GM12878 (cell line): ENCODE results near the gene B4GALNT4. TPM values are rescaled to one million over a fixed set of nuclear protein-coding genes. Genes with fewer than 3 reads are reported as not detected.

Experiments used
- ATAC-seq: fragments of 200-7000 bp; cut with Tn5 transposase; 3 replicates; pipeline ENCODE4 v1.9.1; 2020; ENCODE audit warnings: mild to moderate bottlenecking, moderate library complexity
- BruUV-seq: library from RNA; stranded (reverse); fragments of 400-500 nt; replicated peaks from 2 replicates; lab custom pipeline; 2021; lab: Mats Ljungman, UMichigan
- CTCF ChIA-PET: fragments of 300-600 bp; sonication (Branson Sonifier 250); formaldehyde crosslinking; extraction: SDS; loops from one replicate; lab custom pipeline; 2021; ENCODE audit warnings: inconsistent platforms; lab: Yijun Ruan, JAX
- POLR2A ChIA-PET: fragments of 350-600 bp; formaldehyde crosslinking; extraction: SDS; loops from one replicate; lab custom pipeline; 2021; ENCODE audit warnings: inconsistent platforms; lab: Charles Lee
- RAD21 ChIA-PET: fragments of 300-600 bp; sonication (Branson Sonifier 250); formaldehyde crosslinking; loops from one replicate; lab custom pipeline; 2023; ENCODE audit warnings: antibody characterized with exemption; ENCODE audit not compliant: unreplicated experiment; lab: Charles Lee
- SMC1A ChIA-PET: fragments of 300-600 bp; sonication (Branson Sonifier 250); formaldehyde crosslinking; loops from one replicate; lab custom pipeline; 2023; ENCODE audit not compliant: unreplicated experiment, uncharacterized antibody; lab: Charles Lee
- DNase-seq: peaks from one replicate; pipeline ENCODE4 v3.0.0-alpha.2; 2011; ENCODE audit warnings: low read depth, low spot score
- FAIRE-seq: peaks from 3 replicates; lab custom pipeline; 2011; peaks lifted over from hg19 to GRCh38; lab: Jason Lieb, UNC
- H2AFZ ChIP-seq: 2 replicates; pipeline ENCODE4 v1.6.0; 2011; ENCODE audit warnings: low read depth, low read length, control low read depth; ENCODE audit not compliant: control insufficient read depth
- H3K27ac ChIP-seq: 2 replicates; pipeline ENCODE4 v1.5.1; 2011; ENCODE audit warnings: control low read depth; ENCODE audit not compliant: control insufficient read depth, insufficient read depth
- H3K27me3 ChIP-seq, 2 experiments: replicated peaks in 1 of 2; 2 replicates each; pipeline versions ENCODE4 v1.6.0 to v1.6.1; 2011; ENCODE audit warnings: low read length in 1 of 2; ENCODE audit not compliant: control insufficient read depth in 2 of 2, insufficient read depth in 2 of 2
- H3K36me3 ChIP-seq, 2 experiments: 2 replicates each; pipeline ENCODE4 v1.5.1; 2011; ENCODE audit warnings: low read length in 1 of 2; ENCODE audit not compliant: control insufficient read depth in 2 of 2, insufficient read depth in 2 of 2
- H3K4me1 ChIP-seq: 2 replicates; pipeline ENCODE4 v1.6.1; 2011; ENCODE audit warnings: mild to moderate bottlenecking, low read length, moderate library complexity, mixed read lengths; ENCODE audit not compliant: control insufficient read depth, insufficient read depth
- H3K4me2 ChIP-seq: 2 replicates; pipeline ENCODE4 v1.6.0; 2011; ENCODE audit warnings: control low read depth; ENCODE audit not compliant: control insufficient read depth, insufficient read depth
- H3K4me3 ChIP-seq: fragments of 200-600 bp; sonication (generic); 2 replicates; pipeline ENCODE4 v1.5.1; 2016
- H3K79me2 ChIP-seq: 2 replicates; pipeline ENCODE4 v1.6.0; 2011; ENCODE audit warnings: low read length; ENCODE audit not compliant: control insufficient read depth, insufficient read depth
- H3K9ac ChIP-seq: 2 replicates; pipeline ENCODE4 v1.8.0; 2011; ENCODE audit warnings: low read length, control low read depth, mixed read lengths; ENCODE audit not compliant: control insufficient read depth, insufficient read depth
- H3K9me3 ChIP-seq: replicated peaks from 3 replicates; pipeline ENCODE4 v1.5.1; 2011; ENCODE audit warnings: mild to moderate bottlenecking, low read length; ENCODE audit not compliant: control insufficient read depth, insufficient read depth
- H4K20me1 ChIP-seq: 2 replicates; pipeline ENCODE4 v1.6.0; 2011; ENCODE audit not compliant: control insufficient read depth, insufficient read depth
- BACH1 ChIP-seq: fragments of 450-650 bp; IDR thresholded peaks from 2 replicates; pipeline ENCODE4 v1.6.1; 2017; ENCODE audit warnings: mild to moderate bottlenecking, borderline replicate concordance
- BCL3 ChIP-seq: IDR thresholded peaks from 2 replicates; pipeline ENCODE4 v1.6.1; 2011; ENCODE audit warnings: borderline replicate concordance, low read depth, mild to moderate bottlenecking, moderate library complexity, low read length; ENCODE audit not compliant: insufficient read depth, poor library complexity, severe bottlenecking
- CEBPB ChIP-seq, 2 experiments: fragments of 150-350 bp in 1 of 2; IDR thresholded peaks; 2 replicates each; pipeline ENCODE4 v1.6.1; 2012 to 2014; ENCODE audit warnings: low read depth in 2 of 2, low read length in 2 of 2, borderline replicate concordance in 1 of 2, inconsistent platforms in 1 of 2
- DPF2 ChIP-seq: fragments of 450-650 bp; IDR thresholded peaks from 2 replicates; pipeline ENCODE4 v1.6.1; 2017; ENCODE audit warnings: mild to moderate bottlenecking
- ESRRA ChIP-seq: IDR thresholded peaks from 2 replicates; pipeline ENCODE4 v1.6.1; 2012; ENCODE audit warnings: mild to moderate bottlenecking, low read length, improper control_type of control experiment
- MTA2 ChIP-seq: fragments of 450-650 bp; IDR thresholded peaks from 2 replicates; pipeline ENCODE4 v1.6.1; 2016; ENCODE audit warnings: low read depth, mild to moderate bottlenecking, moderate library complexity
- MYC ChIP-seq: IDR thresholded peaks from 2 replicates; pipeline ENCODE4 v1.6.1; 2011; ENCODE audit warnings: mild to moderate bottlenecking, low read length, moderate library complexity, inconsistent platforms; ENCODE audit not compliant: insufficient read depth, insufficient replicate concordance, insufficient read length, severe bottlenecking
- NRF1 ChIP-seq: conservative IDR thresholded peaks from 2 replicates; pipeline ENCODE4 v1.6.1; 2011; ENCODE audit warnings: mild to moderate bottlenecking, low read depth, low read length, improper control_type of control experiment
- PAX5 ChIP-seq: IDR thresholded peaks from 2 replicates; pipeline ENCODE4 v1.6.1; 2011; ENCODE audit warnings: low read depth, low read length, borderline replicate concordance
- PKNOX1 ChIP-seq: fragments of 450-650 bp; IDR thresholded peaks from 2 replicates; pipeline ENCODE4 v1.6.1; 2016; ENCODE audit warnings: mild to moderate bottlenecking
- POLR2AphosphoS5 ChIP-seq: IDR thresholded peaks from 2 replicates; pipeline ENCODE4 v1.6.1; 2011; ENCODE audit warnings: mild to moderate bottlenecking, low read length, inconsistent platforms
- SKIL ChIP-seq: fragments of 450-650 bp; IDR thresholded peaks from 2 replicates; pipeline ENCODE4 v1.6.1; 2017; ENCODE audit warnings: mild to moderate bottlenecking, low read depth, inconsistent platforms; ENCODE audit not compliant: poor library complexity, severe bottlenecking
- SMARCA5 ChIP-seq: fragments of 450-650 bp; IDR thresholded peaks from 2 replicates; pipeline ENCODE4 v1.6.1; 2017; ENCODE audit warnings: mild to moderate bottlenecking
- STAT3 ChIP-seq: IDR thresholded peaks from 2 replicates; pipeline ENCODE4 v1.6.1; 2011; ENCODE audit warnings: low read depth, low read length, improper control_type of control experiment
- TARDBP ChIP-seq: IDR thresholded peaks from 2 replicates; pipeline ENCODE4 v1.6.1; 2016; ENCODE audit warnings: borderline replicate concordance
- ZBTB4 ChIP-seq: fragments of 450-650 bp; formaldehyde crosslinking; IDR thresholded peaks from 2 replicates; pipeline ENCODE4 v1.4.0; 2022; ENCODE audit warnings: mild to moderate bottlenecking, moderate library complexity
- ZNF24 ChIP-seq: fragments of 450-650 bp; IDR thresholded peaks from 2 replicates; pipeline ENCODE4 v1.6.1; 2017; ENCODE audit warnings: antibody characterized with exemption, mild to moderate bottlenecking
- WGBS: methylation state at CpG from one replicate; pipeline ENCODE4 v1.1.6; 2016; ENCODE audit warnings: low lambda C conversion rate; ENCODE audit not compliant: insufficient replicate concordance, insufficient coverage; ENCODE audit errors: missing lambda C conversion rate; 5-methylcytosine and 5-hydroxymethylcytosine counted together
- in situ Hi-C: fragments of 300-500 bp; cut with MboI; formaldehyde crosslinking; loops from 9 replicates; pipeline ENCODE4 v1.14.3; 2018; ENCODE audit warnings: mixed read lengths
- intact Hi-C: fragments of 100-400 bp; cut with micrococcal nuclease; formaldehyde crosslinking; loops from one replicate; pipeline ENCODE4 v1.14.2; 2022; ENCODE audit not compliant: unreplicated experiment
- polyA plus RNA-seq, 11 experiments: library from polyadenylated mRNA; depleted of rRNA in 4 of 11; unstranded in 6 of 11; stranded (reverse) in 5 of 11; fragments of >200 nt; fragmentation: Nextera tagmentation in 4 of 11; fragmentation: Illumina TruSeq in 1 of 11; extraction: Ambion mirVana in 4 of 11; extraction: Trizol in 1 of 11; gene quantifications; 1 replicate in 1 of 11; 2 replicates in 10 of 11; pipeline versions ENCODE4 v1.2.1 to v1.2.3, GENCODE V29; 2011 to 2016; ENCODE audit warnings: inconsistent platforms in 2 of 11, missing spikeins in 2 of 11, low read depth in 1 of 11
- total RNA-seq, 4 experiments: library from RNA; depleted of rRNA in 3 of 4; stranded (reverse); fragments of >200 nt in 3 of 4; fragmentation: Illumina TruSeq in 1 of 4; extraction: Trizol in 1 of 4; gene quantifications; 2 replicates each; pipeline versions ENCODE4 v1.2.1 to v1.2.3, GENCODE V29; 2013 to 2021

Gene B4GALNT4
- total and polyA plus RNA-seq, 10 of the 15 experiments (the other 5 are each of a cell fraction or from before 2014, with no cell fraction given): 0.04 to 0.82 (median 0.40) TPM; not detected in 6

GRCh38 chr11:385594-386351 is 16.5 kb downstream of the B4GALNT4 start:
- Histone ChIP-seq H3K79me2 (no peaks in the 10 kb centered on the region), H3K4me3 (no peak overlapping the region), H3K4me1 (no peaks in the 10 kb centered on the region), H3K4me2 (no peak overlapping the region), H3K9me3 (no peaks in the 10 kb centered on the region; the same call in 2 of the 3 replicates), H3K36me3 (no peaks in the 10 kb centered on the region), H2AFZ (no peak overlapping the region), H3K9ac (no peak overlapping the region), H4K20me1 (no peaks in the 10 kb centered on the region), H3K27ac (no peak overlapping the region), H3K27me3 (no peaks in the 10 kb centered on the region)
- POLR2A ChIA-PET: no interaction called here
- RAD21 ChIA-PET: no interaction called here
- FAIRE-seq (no peak), ATAC-seq (no peak), DNase-seq (no peak)
- CTCF ChIA-PET: no interaction called here
- 71% methylated on average over 18 of the region's 19 CpGs for WGBS
- SMC1A ChIA-PET: no interaction called here
- in situ Hi-C loops (no loop called here), intact Hi-C loops (no loop called here)
- BruUV-seq: no TSS peak
- TF ChIP-seq ZBTB4 (CRISPR knock-in tag) (no peak), SKIL (no peak), ZNF24 (no peak), TARDBP (no peak), ESRRA (no peak), MYC (no peak), CEBPB (IDR thresholded peaks at IDR 0.05; ENCODE audit: borderline replicate concordance in 1 of 2, low read depth in 2 of 2, low read length in 2 of 2) (no peak), PAX5 (no peak), POLR2AphosphoS5 (no peak), NRF1 (no peak), BACH1 (no peak), STAT3 (no peak), MTA2 (no peak), SMARCA5 (no peak), PKNOX1 (no peak), DPF2 (no peak), BCL3 (no peak)
